Fibroblast of mammary gland (primary cell): ENCODE measurements around the gene NTM.
A peak's percentile ranks its signal among the peaks of the same experiment; 100 is the strongest.

Experiments used
- DNase-seq: peaks from one replicate; pipeline ENCODE4 v3.0.0-alpha.2; 2010; ENCODE audit warnings: low read depth
- H3K4me3 ChIP-seq: 2 replicates; pipeline ENCODE4 v1.5.1; 2011; ENCODE audit warnings: low read depth, mild to moderate bottlenecking, low read length, moderate library complexity; ENCODE audit not compliant: control insufficient read depth
- CTCF ChIP-seq: conservative IDR thresholded peaks from 2 replicates; pipeline ENCODE4 v1.5.1; 2011; ENCODE audit warnings: low read depth, low read length, inconsistent platforms; ENCODE audit not compliant: control insufficient read depth, insufficient read depth

The NTM gene

GRCh38 chr11:131866535-131867400, 496.4 kb downstream of the NTM start:
- no peak overlapping the region for H3K4me3 ChIP-seq
- DNase-seq, result no peak
- peak; percentile 3 for TF ChIP-seq CTCF

GRCh38 chr11:131867457-131868257, 497.2 kb downstream of the NTM start:
- TF ChIP-seq CTCF, result peak; percentile 90
- H3K4me3 ChIP-seq, result no peak overlapping the region
- DNase-seq, result peak; percentile 83

GRCh38 chr11:131868629-131869507, 498.5 kb downstream of the NTM start:
- no peak for DNase-seq
- TF ChIP-seq CTCF, result no peak
- no peak overlapping the region for H3K4me3 ChIP-seq

GRCh38 chr11:131870305-131870704, 499.9 kb downstream of the NTM start:
- TF ChIP-seq CTCF, result no peak
- DNase-seq, result no peak

GRCh38 chr11:131871006-131871405, 500.6 kb downstream of the NTM start:
- no peak for TF ChIP-seq CTCF

More at GRCh38 chr11:131870305-131870704, 499.9 kb downstream of the NTM start:
- no peak overlapping the region for H3K4me3 ChIP-seq

GRCh38 chr11:131874070-131874469, 503.7 kb downstream of the NTM start:
- TF ChIP-seq CTCF, result no peak
- DNase-seq, result no peak
- H3K4me3 ChIP-seq, result no peak overlapping the region

More at GRCh38 chr11:131871006-131871405, 500.6 kb downstream of the NTM start:
- no peak for DNase-seq
- no peak overlapping the region for H3K4me3 ChIP-seq
